ENCODE measurements around the gene MYO1C. TPM values are rescaled to one million over a fixed set of nuclear protein-coding genes. Genes with fewer than 3 reads are reported as not detected.
"Not testable (repeated sequence)": the region's sequence is repeated elsewhere in the genome, so short reads cannot be mapped to it uniquely, and the experiment has no call there.

MYO1C gene
- total and polyA plus RNA-seq, 2 donors: 76.8 to 125 TPM

DNA sequence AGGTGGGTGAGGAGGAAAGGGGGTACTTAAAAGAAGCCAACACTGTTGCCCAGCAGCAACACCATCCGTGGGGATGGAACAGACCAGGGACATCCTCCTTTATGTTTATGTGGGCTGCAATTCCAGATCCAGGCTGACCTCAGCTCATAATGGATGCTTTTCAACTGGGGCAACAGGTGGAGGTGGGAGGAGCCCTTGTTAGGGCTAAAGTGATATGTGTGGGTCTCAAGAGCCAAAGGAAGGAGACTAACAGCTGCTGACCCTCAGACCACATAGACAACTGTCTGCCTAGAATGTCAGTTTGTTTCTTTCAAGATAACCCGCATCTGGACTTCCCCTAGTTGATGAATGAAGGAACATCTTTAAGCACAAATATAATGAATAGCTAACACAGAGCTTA is 25.9 kb upstream of the MYO1C start:
- Histone ChIP-seq H3K27ac (ENCODE audit: low read depth) (no peak overlapping the region), H3K4me1 (ENCODE audit: insufficient read depth) (no peaks in the 10 kb centered on the region), H3K36me3 (ENCODE audit: insufficient read depth) (no peaks in the 10 kb centered on the region), H3K4me3 (ENCODE audit: low read depth, low read length) (no peak overlapping the region)
- 52% methylated on average over 2 of the region's 2 CpGs for WGBS
- no peak for DNase-seq (ENCODE audit: extremely low spot score)

DNA sequence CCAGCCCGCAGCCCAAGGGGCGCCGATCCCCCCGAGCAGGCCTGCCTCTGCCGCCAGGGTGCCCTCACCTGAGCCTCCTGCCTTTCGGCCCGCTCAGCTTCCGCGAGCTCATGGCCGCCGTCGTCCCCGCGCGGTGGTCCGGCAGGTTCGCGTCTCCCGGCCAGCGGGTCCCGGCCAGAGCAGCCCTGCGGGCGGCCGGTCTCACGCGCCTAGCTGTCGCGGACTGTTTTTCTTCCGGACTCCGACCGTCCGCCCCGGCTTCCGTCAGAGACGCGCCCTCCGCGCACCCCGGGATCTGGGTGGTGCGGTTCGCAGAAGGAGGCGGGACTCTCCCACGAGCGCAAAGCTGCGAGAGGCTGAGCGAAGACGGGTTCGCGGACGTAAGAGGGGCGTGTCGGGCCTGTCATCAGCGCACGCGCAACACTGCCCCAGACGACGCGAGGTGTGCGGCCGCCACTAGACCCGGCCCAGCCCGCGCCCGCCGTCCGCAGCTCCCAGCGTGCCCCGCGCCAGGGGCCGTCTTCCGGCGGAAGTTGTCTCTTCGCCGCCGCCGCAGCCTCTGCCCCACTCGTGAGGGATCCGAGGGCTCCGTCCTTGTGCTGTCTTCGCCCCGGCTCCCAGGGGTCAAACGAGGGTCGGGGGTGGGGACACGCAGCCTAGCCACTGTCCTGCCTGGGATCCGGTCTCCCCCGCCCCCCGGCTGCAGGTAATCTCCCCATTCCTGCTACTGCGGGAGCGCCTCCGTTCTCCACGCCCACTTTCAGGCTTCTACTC is 24.1 kb upstream of the MYO1C start, which contains the start of gene INPP5K:
Gene INPP5K, minus strand, starts transcription at position 225 of the 774 bp plus-strand sequence. Its CDS starts 113 bp downstream, at position 112.
- H3K4me3 ChIP-seq (ENCODE audit: low read depth, low read length): peak within 1 kb of the TSS; percentile 72
- H3K4me1 ChIP-seq (ENCODE audit: insufficient read depth): no peaks in the 10 kb centered on the region
- DNase-seq (ENCODE audit: extremely low spot score): peak; percentile 92
- H3K36me3 ChIP-seq (ENCODE audit: insufficient read depth): no peaks in the 10 kb centered on the region
- whole genome bisulfite sequencing: under 1% methylated on average over 91 of the region's 91 CpGs
- H3K27ac ChIP-seq (ENCODE audit: low read depth): peak within 1 kb of the TSS; percentile 95

DNA sequence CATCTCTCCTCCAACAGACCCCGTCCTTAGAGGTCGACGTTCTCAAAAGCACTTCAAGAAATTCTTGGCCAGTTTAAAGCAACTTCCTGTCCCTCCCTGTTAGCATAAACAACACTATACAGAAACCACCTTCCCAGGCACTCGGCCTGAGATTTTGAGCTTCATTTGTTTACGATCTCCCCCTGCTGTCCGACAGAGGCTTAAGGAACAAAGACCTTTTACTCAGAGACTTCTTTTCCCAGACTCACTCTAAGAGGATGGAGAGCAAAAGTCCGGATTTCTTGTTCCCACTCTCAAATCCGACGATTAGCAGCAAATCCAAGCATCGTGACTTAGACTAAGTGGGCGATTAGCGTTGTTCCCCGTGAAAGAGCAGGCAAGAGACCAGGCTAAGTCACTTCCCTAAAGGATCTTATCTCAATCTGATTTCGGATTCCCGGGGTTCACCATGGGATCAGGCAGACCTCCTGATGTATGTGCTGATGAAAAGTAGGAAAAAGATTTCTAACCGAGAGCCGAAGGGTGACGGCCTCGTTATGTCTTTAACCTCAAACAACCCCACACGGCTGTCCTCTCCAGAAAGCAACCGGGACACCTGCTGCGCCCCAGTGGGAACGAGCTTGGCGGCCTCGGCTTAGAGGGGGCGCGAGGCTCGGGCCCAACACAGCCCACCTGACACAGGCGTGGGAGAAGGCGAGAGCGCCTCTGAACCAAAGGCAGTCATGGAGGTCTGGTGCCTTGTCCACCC is 23.3 kb upstream of the MYO1C start:
- peak overlapping the region; percentile 92 for H3K27ac ChIP-seq (ENCODE audit: low read depth)
- DNase-seq (ENCODE audit: extremely low spot score): peak; percentile 76
- no peaks in the 10 kb centered on the region for H3K36me3 ChIP-seq (ENCODE audit: insufficient read depth)
- under 1% methylated on average over 31 of the region's 31 CpGs for WGBS
- H3K4me3 ChIP-seq (ENCODE audit: low read depth, low read length): peak overlapping the region; percentile 64
- H3K4me1 ChIP-seq (ENCODE audit: insufficient read depth): no peaks in the 10 kb centered on the region

DNA sequence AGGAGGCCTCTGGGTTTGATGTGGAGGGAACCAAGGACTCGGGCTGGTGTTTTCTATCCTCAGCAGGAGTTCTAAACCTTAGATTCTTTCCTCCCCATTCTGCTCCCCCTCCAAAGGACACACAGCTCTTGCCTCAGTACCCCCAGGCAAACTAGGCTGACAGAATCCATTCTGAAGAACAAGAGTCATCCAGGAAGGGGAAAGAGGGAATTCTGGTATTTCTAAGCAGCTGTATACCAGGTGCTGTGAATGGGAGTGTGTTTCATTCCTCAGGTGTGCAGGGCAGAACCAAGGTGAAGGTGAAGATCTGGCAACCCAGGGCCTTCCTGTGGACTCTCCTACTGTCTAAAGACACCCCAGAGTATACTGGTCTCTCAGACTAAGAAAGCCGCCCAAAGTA is 19.9 kb upstream of the MYO1C start:
- H3K36me3 ChIP-seq (ENCODE audit: insufficient read depth): no peaks in the 10 kb centered on the region
- 79% methylated on average over 2 of the region's 2 CpGs for WGBS

DNA sequence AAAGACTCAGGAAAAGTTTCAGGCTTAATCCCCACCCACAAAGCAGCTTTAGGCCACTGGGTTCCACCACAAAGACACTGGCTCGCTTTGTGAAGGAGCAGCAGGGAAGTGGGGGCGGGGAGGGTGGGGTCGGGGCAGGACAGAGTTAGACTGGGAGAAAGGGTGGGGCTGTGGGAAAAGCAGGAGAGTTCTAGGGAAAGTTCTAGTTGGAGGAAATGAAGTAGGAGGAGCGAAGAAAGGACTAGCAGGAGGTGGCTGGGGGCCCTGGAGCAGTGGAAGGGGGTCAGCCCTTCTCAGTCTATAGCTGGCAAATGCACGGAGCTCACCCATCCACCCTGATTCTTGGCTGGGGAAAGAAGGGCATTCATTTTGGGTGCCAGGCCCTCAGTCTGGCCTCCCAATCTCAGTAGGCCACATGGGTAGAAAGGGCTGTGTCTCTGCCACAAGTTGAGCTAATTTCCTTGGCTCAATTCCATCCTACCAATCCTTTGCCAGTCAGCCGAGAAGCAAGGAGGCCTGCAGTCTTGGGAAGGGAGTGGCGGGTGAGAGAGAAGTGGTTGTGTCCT is 19.4 kb upstream of the MYO1C start:
- Histone ChIP-seq H3K4me1 (ENCODE audit: insufficient read depth) (no peaks in the 10 kb centered on the region), H3K4me3 (ENCODE audit: low read depth, low read length) (no peak overlapping the region), H3K27ac (ENCODE audit: low read depth) (no peak overlapping the region), H3K36me3 (ENCODE audit: insufficient read depth) (no peaks in the 10 kb centered on the region)
- no peak for DNase-seq (ENCODE audit: extremely low spot score)
- WGBS: 49% methylated on average over 7 of the region's 7 CpGs

More for the DNA sequence above, 19.9 kb upstream of the MYO1C start:
- no peaks in the 10 kb centered on the region for H3K4me1 ChIP-seq (ENCODE audit: insufficient read depth)
- no peak overlapping the region for H3K4me3 ChIP-seq (ENCODE audit: low read depth, low read length)
- no peak for DNase-seq (ENCODE audit: extremely low spot score)
- H3K27ac ChIP-seq (ENCODE audit: low read depth): no peak overlapping the region

DNA sequence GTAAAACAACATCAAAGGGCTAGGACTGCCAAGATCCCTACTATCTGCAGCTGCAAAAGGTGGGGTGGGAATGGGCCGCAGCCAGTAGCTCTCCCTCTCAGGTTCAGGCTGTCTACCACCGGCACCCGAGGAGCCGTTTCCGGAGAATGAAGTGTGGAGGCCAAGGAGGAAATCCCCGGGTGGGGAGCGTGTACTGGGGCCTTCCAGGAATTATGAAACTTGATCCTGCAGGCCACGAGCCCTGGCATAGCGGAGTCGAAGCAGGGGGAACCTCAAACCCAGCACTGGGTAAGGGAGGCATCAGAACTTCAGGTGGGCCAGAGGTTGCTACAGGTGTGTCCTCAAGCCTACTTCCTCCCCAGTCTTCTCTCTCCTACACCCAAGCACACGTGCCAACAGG is 18.8 kb upstream of the MYO1C start:
- no peak overlapping the region for H3K4me3 ChIP-seq (ENCODE audit: low read depth, low read length)
- 35% methylated on average over 11 of the region's 11 CpGs for WGBS
- DNase-seq (ENCODE audit: extremely low spot score): no peak
- no peaks in the 10 kb centered on the region for H3K36me3 ChIP-seq (ENCODE audit: insufficient read depth)
- H3K4me1 ChIP-seq (ENCODE audit: insufficient read depth): no peaks in the 10 kb centered on the region
- H3K27ac ChIP-seq (ENCODE audit: low read depth): no peak overlapping the region

DNA sequence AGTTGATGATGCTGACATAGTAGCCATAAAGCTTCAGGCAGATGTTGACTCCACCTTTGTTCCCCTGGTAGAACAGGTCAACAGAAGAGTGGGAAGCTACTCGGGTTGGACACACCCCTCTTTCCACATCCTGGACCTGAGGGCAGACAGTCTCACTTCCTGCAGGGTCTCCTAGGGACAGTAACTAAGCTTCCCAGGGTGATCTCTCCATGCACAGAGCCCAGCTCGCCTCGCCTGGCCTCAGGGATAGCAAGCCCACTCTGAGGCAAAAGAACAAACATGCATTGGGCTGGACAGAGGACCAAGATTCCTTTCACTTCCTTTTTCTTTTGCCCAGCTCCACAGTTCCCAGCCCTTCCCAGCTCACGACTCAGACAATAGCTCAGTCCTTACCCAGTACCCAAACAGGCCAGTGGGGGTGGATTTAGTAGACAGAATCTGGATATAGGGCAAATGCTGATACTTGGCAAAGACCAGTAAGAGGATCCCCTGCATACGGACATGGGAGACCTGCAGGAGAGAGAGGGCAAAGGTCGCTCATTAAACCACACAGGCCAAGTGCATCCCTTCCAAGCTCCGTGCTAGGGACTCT is 16.9 kb upstream of the MYO1C start:
- DNase-seq (ENCODE audit: extremely low spot score): no peak
- Histone ChIP-seq H3K27ac (ENCODE audit: low read depth) (no peak overlapping the region), H3K36me3 (ENCODE audit: insufficient read depth) (no peaks in the 10 kb centered on the region), H3K4me3 (ENCODE audit: low read depth, low read length) (no peak overlapping the region), H3K4me1 (ENCODE audit: insufficient read depth) (no peaks in the 10 kb centered on the region)
- 68% methylated on average over 7 of the region's 7 CpGs for WGBS

DNA sequence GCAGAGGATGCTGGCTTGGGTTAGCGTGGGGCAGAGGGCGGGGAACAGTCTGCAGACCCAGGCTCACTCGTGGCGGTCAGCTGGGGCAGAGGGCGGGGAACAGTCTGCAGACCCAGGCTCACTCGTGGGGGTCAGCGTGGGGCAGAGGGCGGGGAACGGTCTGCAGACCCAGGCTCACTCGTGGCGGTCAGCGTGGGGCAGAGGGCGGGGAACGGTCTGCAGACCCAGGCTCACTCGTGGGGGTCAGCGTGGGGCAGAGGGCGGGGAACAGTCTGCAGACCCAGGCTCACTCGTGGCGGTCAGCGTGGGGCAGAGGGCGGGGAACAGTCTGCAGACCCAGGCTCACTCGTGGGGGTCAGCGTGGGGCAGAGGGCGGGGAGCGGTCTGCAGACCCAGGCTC is 16.2 kb upstream of the MYO1C start:
- not testable (repeated sequence) for H3K4me1 ChIP-seq (ENCODE audit: insufficient read depth); DNase-seq (ENCODE audit: extremely low spot score); H3K27ac ChIP-seq (ENCODE audit: low read depth); H3K36me3 ChIP-seq (ENCODE audit: insufficient read depth); H3K4me3 ChIP-seq (ENCODE audit: low read depth, low read length)
- WGBS: 89% methylated on average over 25 of the region's 25 CpGs

DNA sequence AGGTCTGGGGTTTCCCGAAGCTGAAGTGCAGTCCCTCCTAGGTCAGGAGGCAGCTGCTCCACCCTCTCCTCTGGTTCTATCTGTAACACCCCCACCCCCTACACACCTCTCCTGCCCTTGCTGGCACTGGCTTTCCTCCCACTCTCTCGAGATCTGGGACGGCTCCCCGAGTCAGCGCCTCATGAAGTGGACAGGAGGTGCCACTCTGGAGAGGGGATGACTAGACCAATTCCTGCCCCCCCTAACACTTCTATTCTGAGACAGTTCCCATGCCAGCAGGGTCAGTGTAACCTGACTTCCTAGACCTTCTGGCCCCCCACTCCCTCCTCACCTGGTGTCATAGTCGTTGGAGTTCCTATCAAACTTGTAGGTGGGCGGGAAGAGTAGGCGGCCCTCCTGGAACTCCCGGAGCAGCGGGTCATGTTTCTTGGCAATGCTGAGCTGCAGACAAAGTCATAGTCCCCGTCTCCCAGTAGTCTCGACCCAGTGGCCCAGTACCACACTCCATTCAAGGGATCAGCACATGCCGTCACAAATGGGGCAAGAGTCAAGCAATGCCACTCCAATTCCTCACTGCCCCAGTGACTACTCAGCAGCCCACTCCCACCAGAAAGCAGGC is 14.3 kb upstream of the MYO1C start:
- WGBS: 88% methylated on average over 13 of the region's 13 CpGs
- Histone ChIP-seq H3K36me3 (ENCODE audit: insufficient read depth) (no peaks in the 10 kb centered on the region), H3K4me1 (ENCODE audit: insufficient read depth) (no peaks in the 10 kb centered on the region), H3K4me3 (ENCODE audit: low read depth, low read length) (no peak overlapping the region), H3K27ac (ENCODE audit: low read depth) (no peak overlapping the region)
- no peak for DNase-seq (ENCODE audit: extremely low spot score)

DNA sequence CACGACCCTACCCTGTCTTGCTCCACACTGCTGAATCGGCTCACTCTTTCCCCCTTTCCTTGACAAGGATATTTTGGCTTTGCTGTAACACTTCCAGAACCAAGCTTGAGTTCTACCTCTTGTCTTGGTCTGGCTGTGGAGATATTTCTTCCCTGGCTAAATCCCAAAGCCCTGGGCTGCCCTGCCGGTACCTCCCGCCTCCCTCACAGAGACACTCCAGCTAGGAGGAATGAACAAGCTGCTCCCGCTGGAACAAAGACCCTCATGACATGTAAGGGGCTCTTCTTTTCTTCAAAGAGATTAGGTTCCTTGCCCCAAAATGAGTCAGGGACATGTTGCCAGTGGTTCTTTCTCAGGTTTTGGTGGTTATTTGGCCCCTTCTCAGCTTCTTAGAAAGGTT is 13.1 kb upstream of the MYO1C start:
- WGBS: 76% methylated on average over 5 of the region's 5 CpGs
- Histone ChIP-seq H3K36me3 (ENCODE audit: insufficient read depth) (no peaks in the 10 kb centered on the region), H3K27ac (ENCODE audit: low read depth) (no peak overlapping the region), H3K4me1 (ENCODE audit: insufficient read depth) (no peaks in the 10 kb centered on the region), H3K4me3 (ENCODE audit: low read depth, low read length) (no peak overlapping the region)
- DNase-seq (ENCODE audit: extremely low spot score): no peak

DNA sequence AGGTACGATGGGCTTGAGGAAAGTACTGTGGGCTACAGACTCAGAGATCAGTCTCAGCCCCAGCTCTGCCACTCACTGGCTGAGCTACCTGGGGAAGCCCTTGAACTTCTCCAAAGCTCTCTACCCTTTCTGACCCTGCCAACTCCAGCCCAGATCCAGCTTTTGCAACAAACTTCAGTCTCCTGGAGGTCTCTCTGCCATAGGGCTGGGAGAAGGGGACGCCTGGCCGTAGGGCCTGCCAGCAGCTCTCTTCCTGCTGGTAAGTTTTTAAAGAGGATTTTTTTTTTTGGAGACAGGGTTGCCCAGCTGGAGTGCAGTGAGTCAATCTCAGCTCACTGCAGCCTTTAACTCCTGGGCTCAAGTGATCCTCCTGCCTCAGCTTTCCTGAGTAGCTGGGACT is 12.4 kb upstream of the MYO1C start:
- no peak for DNase-seq (ENCODE audit: extremely low spot score)
- Histone ChIP-seq H3K27ac (ENCODE audit: low read depth) (no peak overlapping the region), H3K4me1 (ENCODE audit: insufficient read depth) (no peaks in the 10 kb centered on the region), H3K36me3 (ENCODE audit: insufficient read depth) (no peaks in the 10 kb centered on the region), H3K4me3 (ENCODE audit: low read depth, low read length) (no peak overlapping the region)
- 87% methylated on average over 3 of the region's 3 CpGs for WGBS

DNA sequence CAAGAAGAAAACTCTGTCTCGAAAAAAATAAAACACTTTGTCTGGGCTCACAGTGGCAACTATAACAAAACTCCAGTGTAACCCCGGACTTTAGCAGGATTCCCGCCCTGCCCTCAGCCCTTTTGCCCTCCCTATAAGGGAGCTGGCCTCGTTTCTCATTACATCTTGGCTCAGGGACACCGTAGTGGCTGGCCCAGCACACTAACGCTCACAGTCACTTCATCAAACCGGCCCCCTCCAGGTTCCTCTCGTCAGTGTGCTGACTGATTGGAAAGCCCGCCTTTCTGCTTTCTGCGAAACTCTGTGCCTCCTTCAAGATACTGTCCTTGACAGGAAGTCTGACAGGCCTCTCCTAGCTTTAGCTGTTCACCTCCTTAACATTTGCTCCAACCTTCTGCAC is 11.2 kb upstream of the MYO1C start:
- 79% methylated on average over 10 of the region's 10 CpGs for WGBS
- no peaks in the 10 kb centered on the region for H3K36me3 ChIP-seq (ENCODE audit: insufficient read depth)
- no peaks in the 10 kb centered on the region for H3K4me1 ChIP-seq (ENCODE audit: insufficient read depth)
- no peak for DNase-seq (ENCODE audit: extremely low spot score)
- H3K4me3 ChIP-seq (ENCODE audit: low read depth, low read length): no peak overlapping the region
- no peak overlapping the region for H3K27ac ChIP-seq (ENCODE audit: low read depth)

DNA sequence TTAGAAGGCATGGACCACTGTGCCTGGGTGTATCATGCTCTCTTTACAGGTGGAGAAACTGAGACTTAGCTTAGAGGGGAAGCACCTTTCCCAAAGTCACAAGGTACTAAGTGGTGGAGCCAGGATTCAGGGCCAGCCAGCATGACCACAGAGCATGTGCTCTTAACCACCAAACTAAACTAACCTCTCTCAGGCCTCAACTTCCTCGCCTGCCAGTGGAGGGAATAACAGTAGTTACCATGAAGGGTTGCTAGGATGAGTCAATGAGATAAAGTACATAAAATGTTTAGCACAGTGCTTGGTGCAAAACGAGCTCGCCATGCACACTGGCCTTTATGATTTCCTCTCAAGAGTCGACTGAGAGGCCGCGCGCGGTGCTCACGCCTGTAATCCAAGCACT is 6.4 kb upstream of the MYO1C start:
- Histone ChIP-seq H3K27ac (ENCODE audit: low read depth) (no peak overlapping the region), H3K36me3 (ENCODE audit: insufficient read depth) (no peaks in the 10 kb centered on the region), H3K4me3 (ENCODE audit: low read depth, low read length) (no peak overlapping the region), H3K4me1 (ENCODE audit: insufficient read depth) (no peaks in the 10 kb centered on the region)
- 73% methylated on average over 9 of the region's 9 CpGs for WGBS
- DNase-seq (ENCODE audit: extremely low spot score): no peak

Measured in urinary bladder (tissue), 4 donors.